Suprapubic skin (tissue), 4 donors: ENCODE results near the gene STPG3. TPM values are rescaled to one million over a fixed set of nuclear protein-coding genes. Genes with fewer than 3 reads are reported as not detected.

Experiments used
- DNase-seq, 2 donors: peaks; one replicate each; pipeline ENCODE4 v3.0.0-alpha.2; 2019; ENCODE audit warnings: low spot score in 2 of 2
- H3K27ac ChIP-seq: fragments of 200-600 bp; sonication (generic); one replicate; pipeline ENCODE4 v1.5.1; 2019
- H3K27me3 ChIP-seq: fragments of 200-600 bp; sonication (generic); one replicate; pipeline ENCODE4 v1.5.1; 2019
- H3K36me3 ChIP-seq: fragments of 200-600 bp; sonication (generic); one replicate; pipeline ENCODE4 v1.5.1; 2019
- H3K4me1 ChIP-seq: fragments of 200-600 bp; sonication (generic); one replicate; pipeline ENCODE4 v1.5.1; 2019
- H3K4me3 ChIP-seq: fragments of 200-600 bp; sonication (generic); one replicate; pipeline ENCODE4 v1.5.1; 2019; ENCODE audit warnings: mild to moderate bottlenecking
- H3K9me3 ChIP-seq: fragments of 200-600 bp; sonication (generic); one replicate; pipeline ENCODE4 v1.5.1; 2019
- CTCF ChIP-seq, 2 donors: fragments of 200-600 bp in 1 of 2; fragments of 450-650 bp in 1 of 2; sonication (generic) in 1 of 2; IDR thresholded peaks; one replicate each; pipeline ENCODE4 v1.5.1; 2016 to 2019; ENCODE audit warnings: antibody characterized with exemption in 2 of 2, mild to moderate bottlenecking in 1 of 2, moderate library complexity in 1 of 2
- EP300 ChIP-seq: sonication (generic); formaldehyde crosslinking; IDR thresholded peaks from one replicate; pipeline ENCODE4 v1.6.1; 2017; ENCODE audit warnings: antibody characterized with exemption
- POLR2A ChIP-seq, 2 donors: fragments of 450-650 bp; IDR thresholded peaks; one replicate each; pipeline ENCODE4 v1.6.1; 2017; ENCODE audit warnings: antibody characterized with exemption in 2 of 2, mild to moderate bottlenecking in 2 of 2, moderate library complexity in 2 of 2
- POLR2AphosphoS5 ChIP-seq, 3 donors: sonication (generic); formaldehyde crosslinking; IDR thresholded peaks; one replicate each; pipeline ENCODE4 v1.6.1; 2017; ENCODE audit warnings: antibody characterized with exemption in 3 of 3
- WGBS: methylation state at CpG from one replicate; pipeline ENCODE4 v1.1.5; 2018; 5-methylcytosine and 5-hydroxymethylcytosine counted together
- total RNA-seq, 4 donors: library from RNA; depleted of rRNA; stranded (reverse); fragments of >200 nt; gene quantifications; one replicate each; pipeline ENCODE4 v1.1.0, GENCODE V29; 2016

STPG3 gene
- total RNA-seq, 4 donors from 2014 or later: 1.2 TPM; not detected in 3

GRCh38 chr9:137273611-137274320, 22.7 kb downstream of the STPG3 start:
- Histone ChIP-seq H3K4me1 (peaks cover 86% of the 10 kb centered on the region), H3K4me3 (no peak overlapping the region), H3K9me3 (no peaks in the 10 kb centered on the region), H3K27me3 (peaks cover 15% of the 10 kb centered on the region), H3K36me3 (peaks cover 21% of the 10 kb centered on the region), H3K27ac (peak overlapping the region; percentile 74)
- DNase-seq: peak in 1 of 2 donors; percentile 67
- WGBS: 55% methylated on average over 5 of the region's 15 CpGs
- no peak for TF ChIP-seq POLR2AphosphoS5 (IDR thresholded peaks at IDR 0.05)
- no peak for TF ChIP-seq POLR2A (IDR thresholded peaks at IDR 0.05)
- TF ChIP-seq EP300: no peak
- TF ChIP-seq CTCF (IDR thresholded peaks at IDR 0.05): no peak

- peaks cover 29% of the 10 kb centered on the region for H3K27me3 ChIP-seq
- no peak overlapping the region for H3K27ac ChIP-seq
- peak in 1 of 2 donors; percentile 62 for DNase-seq
- peaks cover 15% of the 10 kb centered on the region for H3K36me3 ChIP-seq
- WGBS: 84% methylated on average over 10 of the region's 10 CpGs
- TF ChIP-seq EP300 (no peak), POLR2AphosphoS5 (IDR thresholded peaks at IDR 0.05) (no peak), CTCF (IDR thresholded peaks at IDR 0.05) (no peak), POLR2A (IDR thresholded peaks at IDR 0.05) (no peak)
- peaks cover 78% of the 10 kb centered on the region for H3K4me1 ChIP-seq
- no peak overlapping the region for H3K4me3 ChIP-seq
- H3K9me3 ChIP-seq: no peaks in the 10 kb centered on the region
Measured at GRCh38 chr9:137275203-137275587, 24.1 kb downstream of the STPG3 start.

- H3K27ac ChIP-seq: no peak overlapping the region
- peaks cover 36% of the 10 kb centered on the region for H3K27me3 ChIP-seq
- peaks cover 81% of the 10 kb centered on the region for H3K4me1 ChIP-seq
- WGBS: 74% methylated on average over 21 of the region's 24 CpGs
- TF ChIP-seq POLR2AphosphoS5 (IDR thresholded peaks at IDR 0.05): no peak
- no peak for TF ChIP-seq EP300
- no peak for TF ChIP-seq POLR2A (IDR thresholded peaks at IDR 0.05)
- TF ChIP-seq CTCF (IDR thresholded peaks at IDR 0.05): no peak
- no peaks in the 10 kb centered on the region for H3K9me3 ChIP-seq
- DNase-seq: peak in 1 of 2 donors; percentile 62
- H3K4me3 ChIP-seq: no peak overlapping the region
- H3K36me3 ChIP-seq: peaks cover 15% of the 10 kb centered on the region
Measured at GRCh38 chr9:137275588-137276472, 24.7 kb downstream of the STPG3 start.

- 30% methylated on average over 14 of the region's 30 CpGs for WGBS
- Histone ChIP-seq H3K27ac (peak overlapping the region; percentile 62), H3K36me3 (peaks cover 15% of the 10 kb centered on the region), H3K4me1 (peaks cover 77% of the 10 kb centered on the region), H3K27me3 (peaks cover 44% of the 10 kb centered on the region), H3K4me3 (peak overlapping the region; percentile 47), H3K9me3 (no peaks in the 10 kb centered on the region)
- peak in 1 of 2 donors; percentile 75 for DNase-seq
- TF ChIP-seq POLR2A (IDR thresholded peaks at IDR 0.05) (no peak), POLR2AphosphoS5 (IDR thresholded peaks at IDR 0.05) (no peak), CTCF (IDR thresholded peaks at IDR 0.05) (no peak), EP300 (no peak)
Measured at GRCh38 chr9:137276473-137277328, 25.6 kb downstream of the STPG3 start.
